Stimulated activated naive CD8-positive, alpha-beta T cell treated with anti-CD3 and anti-CD28 coated beads, Interleukin-15, Interleukin-2, amounts not matched to agents 100 U/mL and 50 U/mL, for 24 hours (primary cell): ENCODE measurements around the gene TRPM2.

ENCODE experiments used
- ATAC-seq: fragments of 150-1000 bp; cut with Tn5 transposase; one replicate; pipeline ENCODE4 v1.10.0; 2021
- DNase-seq: peaks from one replicate; pipeline ENCODE4 v3.0.0; 2021

TRPM2 gene

GRCh38 chr21:44322621-44323325 lies 30.6 kb upstream of the TRPM2 start:
- ATAC-seq, result no peak
- no peak for DNase-seq

- DNase-seq (no peak), ATAC-seq (no peak)
Observed at GRCh38 chr21:44323591-44323990, 29.8 kb upstream of the TRPM2 start.

GRCh38 chr21:44324106-44324853 lies 29.1 kb upstream of the TRPM2 start:
- ATAC-seq, result no peak
- DNase-seq, result no peak

GRCh38 chr21:44324854-44325107 lies 28.6 kb upstream of the TRPM2 start:
- no peak for DNase-seq
- ATAC-seq, result no peak

- ATAC-seq, result no peak
- DNase-seq, result no peak
Observed at GRCh38 chr21:44325386-44326271, 27.8 kb upstream of the TRPM2 start.

GRCh38 chr21:44326272-44326647 lies 27.2 kb upstream of the TRPM2 start:
- ATAC-seq (no peak), DNase-seq (no peak)

GRCh38 chr21:44326716-44327602 lies 26.5 kb upstream of the TRPM2 start:
- DNase-seq (no peak), ATAC-seq (no peak)

- no peak for DNase-seq
- ATAC-seq, result no peak
Observed at GRCh38 chr21:44327603-44327974, 25.8 kb upstream of the TRPM2 start.

GRCh38 chr21:44328242-44328895 lies 25.1 kb upstream of the TRPM2 start:
- no peak for ATAC-seq

GRCh38 chr21:44329086-44329889 lies 24.1 kb upstream of the TRPM2 start:
- ATAC-seq (no peak), DNase-seq (no peak)

More at GRCh38 chr21:44328242-44328895, 25.1 kb upstream of the TRPM2 start:
- DNase-seq, result no peak

- ATAC-seq, result peak; percentile 3
- no peak for DNase-seq
Observed at GRCh38 chr21:44329971-44330681, 23.3 kb upstream of the TRPM2 start.

GRCh38 chr21:44330698-44331097 lies 22.7 kb upstream of the TRPM2 start:
- ATAC-seq, result no peak
- no peak for DNase-seq

GRCh38 chr21:44331209-44331608 lies 22.2 kb upstream of the TRPM2 start:
- ATAC-seq (no peak), DNase-seq (no peak)

- ATAC-seq (no peak), DNase-seq (no peak)
Observed at GRCh38 chr21:44331650-44332307, 21.6 kb upstream of the TRPM2 start.

- ATAC-seq (no peak), DNase-seq (no peak)
Observed at GRCh38 chr21:44332383-44332782, 21.0 kb upstream of the TRPM2 start.

- ATAC-seq, result no peak
- no peak for DNase-seq
Observed at GRCh38 chr21:44332965-44333364, 20.5 kb upstream of the TRPM2 start.

GRCh38 chr21:44333509-44334328 lies 19.7 kb upstream of the TRPM2 start:
- ATAC-seq, result no peak
- no peak for DNase-seq

- no peak for DNase-seq
- no peak for ATAC-seq
Observed at GRCh38 chr21:44334329-44335030, 18.9 kb upstream of the TRPM2 start.
